Activated T-helper 17 cell treated with anti-CD3 and anti-CD28 coated beads, Interleukin-2, amount 50 U/mL, for 72 hours (primary cell): ENCODE results near the gene COL4A2. TPM values are rescaled to one million over a fixed set of nuclear protein-coding genes. Genes with fewer than 3 reads are reported as not detected.

Experiments
- ATAC-seq: fragments of 150-1000 bp; cut with Tn5 transposase; replicated peaks from 2 replicates; pipeline ENCODE4 v1.10.0; 2021; ENCODE audit warnings: mild to moderate bottlenecking, moderate library complexity
- H3K27ac Mint-ChIP-seq: one replicate; pipeline ENCODE4 v1.8.0; 2022; ENCODE audit warnings: mixed read lengths
- H3K27me3 Mint-ChIP-seq: one replicate; pipeline ENCODE4 v1.8.0; 2022; ENCODE audit warnings: mixed read lengths
- H3K36me3 Mint-ChIP-seq: one replicate; pipeline ENCODE4 v1.8.0; 2022; ENCODE audit warnings: low read depth, mild to moderate bottlenecking, mixed read lengths
- H3K4me1 Mint-ChIP-seq: one replicate; pipeline ENCODE4 v1.8.0; 2022; ENCODE audit warnings: mixed read lengths
- H3K4me3 Mint-ChIP-seq: one replicate; pipeline ENCODE4 v1.8.0; 2022; ENCODE audit warnings: mild to moderate bottlenecking, mixed read lengths
- H3K9me3 Mint-ChIP-seq: one replicate; pipeline ENCODE4 v1.8.0; 2022; ENCODE audit warnings: mixed read lengths
- total RNA-seq, 2 donors: library from RNA; stranded (reverse); gene quantifications; one replicate each; pipeline ENCODE4 v1.2.3, GENCODE V29; 2022

The COL4A2 gene
- total RNA-seq, 2 donors from 2014 or later: 0.56 TPM; not detected in 1

DNA sequence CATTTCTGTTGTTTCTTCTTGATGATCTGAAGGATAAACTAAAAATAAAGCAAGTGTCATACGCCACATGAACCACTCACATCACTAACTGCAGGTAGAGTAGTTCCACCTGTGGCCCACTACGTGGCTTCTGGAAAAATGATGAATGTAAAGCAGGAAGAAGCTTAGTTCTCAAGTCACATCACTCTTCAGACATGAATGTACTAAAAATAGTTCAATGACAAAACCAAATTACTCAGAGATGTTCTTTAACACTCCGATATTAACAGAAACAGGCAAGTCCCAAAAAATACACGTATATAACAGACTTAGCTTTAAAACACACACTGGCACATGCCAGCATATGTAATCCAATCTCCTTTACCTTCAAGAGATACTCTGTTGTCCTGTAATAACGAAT, 232.8 kb downstream of the COL4A2 start:
- H3K27me3 Mint-ChIP-seq: no peaks in the 10 kb centered on the region
- H3K27ac Mint-ChIP-seq: no peak overlapping the region
- H3K4me3 Mint-ChIP-seq: no peak overlapping the region
- H3K9me3 Mint-ChIP-seq: no peaks in the 10 kb centered on the region
- H3K36me3 Mint-ChIP-seq: no peaks in the 10 kb centered on the region
- no peak for ATAC-seq
- no peaks in the 10 kb centered on the region for H3K4me1 Mint-ChIP-seq

GRCh38 chr13:110540871-110541525, 233.9 kb downstream of the COL4A2 start:
- ATAC-seq: no peak
- Mint-ChIP-seq H3K4me1 (no peaks in the 10 kb centered on the region), H3K9me3 (no peaks in the 10 kb centered on the region), H3K27me3 (no peaks in the 10 kb centered on the region), H3K36me3 (no peaks in the 10 kb centered on the region), H3K4me3 (no peak overlapping the region), H3K27ac (no peak overlapping the region)

DNA sequence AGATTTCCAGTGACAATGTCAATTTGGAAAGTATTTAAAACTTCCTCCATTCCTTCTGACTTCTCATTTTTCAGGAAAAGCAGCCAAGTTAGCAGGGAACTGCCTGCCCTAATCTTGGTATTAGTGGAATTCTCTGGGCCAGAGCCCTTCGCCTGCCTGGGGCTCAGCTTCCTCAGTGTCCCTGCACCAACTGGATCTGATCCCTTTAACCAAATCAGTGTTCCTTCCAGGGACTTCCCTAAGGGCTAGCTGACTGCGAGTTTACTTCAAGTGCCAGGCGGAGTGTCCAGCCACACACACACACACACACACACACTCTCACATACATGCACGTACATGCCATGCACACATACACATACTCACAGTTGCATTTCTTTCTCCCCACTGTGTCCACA, 234.4 kb downstream of the COL4A2 start:
- H3K4me3 Mint-ChIP-seq: no peak overlapping the region
- no peaks in the 10 kb centered on the region for H3K36me3 Mint-ChIP-seq
- H3K27ac Mint-ChIP-seq: no peak overlapping the region
- H3K9me3 Mint-ChIP-seq: no peaks in the 10 kb centered on the region
- H3K4me1 Mint-ChIP-seq: no peaks in the 10 kb centered on the region
- H3K27me3 Mint-ChIP-seq: no peaks in the 10 kb centered on the region
- no peak for ATAC-seq

DNA sequence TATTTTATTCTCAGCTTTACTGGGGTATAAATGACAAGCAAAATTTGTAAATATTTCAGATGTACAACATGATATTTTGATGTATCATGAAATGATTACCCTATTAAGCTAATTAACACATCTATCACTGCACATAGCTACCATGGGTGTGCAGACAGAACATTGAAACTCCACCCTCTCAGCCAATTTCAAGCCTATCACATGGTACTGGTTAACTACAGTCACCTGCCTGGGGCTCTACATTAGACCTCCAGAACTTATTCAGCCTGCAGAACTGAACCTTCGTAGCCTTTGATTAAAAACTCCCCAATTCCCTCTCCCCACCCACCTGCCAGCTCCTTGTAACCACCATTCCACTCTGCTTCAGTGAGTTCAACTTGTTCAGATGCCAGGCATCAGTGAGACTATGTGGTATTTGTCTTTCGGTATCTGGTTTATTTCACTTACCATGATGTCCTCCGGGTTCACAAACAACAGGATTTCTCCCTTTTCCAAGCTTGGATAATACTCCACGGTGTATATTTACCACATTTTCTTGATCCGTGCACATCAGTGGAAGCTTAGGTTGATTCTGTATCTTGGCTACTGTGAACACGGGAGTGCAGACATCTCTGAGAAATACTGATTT, 235.2 kb downstream of the COL4A2 start:
- Mint-ChIP-seq H3K27ac (no peak overlapping the region), H3K4me3 (no peak overlapping the region), H3K27me3 (no peaks in the 10 kb centered on the region), H3K36me3 (no peaks in the 10 kb centered on the region), H3K9me3 (no peaks in the 10 kb centered on the region), H3K4me1 (no peaks in the 10 kb centered on the region)
- ATAC-seq: no peak

DNA sequence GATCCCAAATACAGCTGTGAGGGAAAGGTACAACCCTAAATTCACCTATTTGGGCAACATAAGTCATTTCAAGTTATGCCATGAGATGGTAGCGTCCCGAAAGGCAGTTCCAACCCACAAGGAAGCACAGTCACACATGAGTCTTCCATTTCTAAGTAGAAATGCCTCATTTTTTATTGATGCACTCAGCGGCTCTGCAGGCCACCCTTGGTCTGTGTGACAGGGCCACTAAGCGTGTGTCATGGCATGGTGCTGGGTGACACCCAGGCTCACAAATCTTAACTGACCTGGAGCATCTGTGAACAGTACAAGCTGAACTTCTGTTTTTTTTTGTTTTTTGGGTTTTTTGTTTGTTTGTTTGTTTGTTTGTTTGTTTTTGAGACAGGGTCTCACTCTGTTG, 239.3 kb downstream of the COL4A2 start:
- H3K36me3 Mint-ChIP-seq: no peaks in the 10 kb centered on the region
- no peak for ATAC-seq
- no peaks in the 10 kb centered on the region for H3K27me3 Mint-ChIP-seq
- no peak overlapping the region for H3K27ac Mint-ChIP-seq
- no peaks in the 10 kb centered on the region for H3K4me1 Mint-ChIP-seq
- no peaks in the 10 kb centered on the region for H3K9me3 Mint-ChIP-seq
- no peak overlapping the region for H3K4me3 Mint-ChIP-seq

DNA sequence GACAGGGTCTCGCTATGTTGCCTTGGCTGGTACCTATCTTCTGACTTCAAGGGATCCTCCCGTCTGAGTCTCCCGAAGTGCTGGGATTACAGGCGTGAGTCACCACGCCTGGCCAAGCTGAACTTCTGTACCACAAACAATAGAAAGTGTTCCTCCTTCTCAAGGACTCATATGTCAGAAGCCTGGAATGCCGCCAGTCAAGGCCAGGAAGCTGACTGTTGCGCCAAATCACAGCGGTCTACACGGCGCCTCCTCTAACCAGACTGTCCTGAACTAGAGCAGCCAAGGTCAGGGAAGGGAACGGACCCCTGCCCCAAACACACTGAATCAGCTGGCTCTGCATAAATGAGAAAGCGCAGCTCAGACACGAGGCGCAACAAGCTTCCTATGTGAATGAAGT, 239.8 kb downstream of the COL4A2 start:
- ATAC-seq: no peak

DNA sequence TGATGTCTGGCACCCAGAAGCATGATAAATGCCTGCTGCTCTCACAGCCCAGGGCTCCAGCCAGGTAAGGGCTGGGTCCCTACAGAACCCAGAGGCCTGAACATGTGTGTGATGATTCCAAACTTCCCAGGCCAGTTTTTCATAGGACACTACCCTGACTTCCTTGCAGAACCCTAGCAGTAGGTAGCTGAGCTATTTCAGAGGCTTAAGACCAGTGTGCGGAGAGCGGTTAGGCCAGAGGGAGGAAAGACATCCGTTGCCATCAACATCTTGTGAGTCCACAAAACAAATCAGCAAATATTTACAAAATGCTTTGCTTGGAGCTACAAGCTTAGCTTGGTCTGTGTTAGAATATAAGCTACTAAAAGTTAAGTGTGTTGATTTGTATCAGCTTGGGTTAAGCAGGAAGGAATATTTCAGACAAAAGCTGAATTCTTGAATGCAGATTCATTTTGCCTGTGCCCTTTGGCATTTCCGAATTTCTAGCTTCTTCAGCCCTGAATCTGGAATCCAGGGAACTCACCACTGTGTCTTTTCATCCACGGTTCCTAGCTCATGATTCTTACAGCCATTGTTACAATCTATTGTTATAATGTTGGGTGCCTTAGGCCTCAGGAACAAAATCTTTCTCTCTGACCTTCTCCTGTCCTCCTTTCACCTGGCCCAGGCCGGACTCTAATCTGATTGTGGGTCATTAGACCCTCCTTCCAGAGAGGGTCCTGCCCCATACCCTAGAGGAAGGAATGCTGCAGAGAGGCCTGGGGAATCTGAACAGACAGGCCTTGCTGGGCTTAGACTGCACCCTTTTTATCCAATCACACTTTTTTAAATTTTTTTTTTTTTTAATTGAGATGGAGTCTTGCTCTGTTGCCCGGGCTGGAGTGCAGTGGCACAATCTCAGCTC, 242.1 kb downstream of the COL4A2 start:
- no peaks in the 10 kb centered on the region for H3K27me3 Mint-ChIP-seq
- no peak for ATAC-seq
- no peak overlapping the region for H3K4me3 Mint-ChIP-seq
- no peak overlapping the region for H3K27ac Mint-ChIP-seq
- no peaks in the 10 kb centered on the region for H3K36me3 Mint-ChIP-seq
- peaks cover 4% of the 10 kb centered on the region for H3K4me1 Mint-ChIP-seq
- H3K9me3 Mint-ChIP-seq: no peaks in the 10 kb centered on the region

More for the DNA sequence above, 239.8 kb downstream of the COL4A2 start:
- Mint-ChIP-seq H3K27me3 (no peaks in the 10 kb centered on the region), H3K27ac (no peak overlapping the region), H3K4me3 (no peak overlapping the region), H3K9me3 (no peaks in the 10 kb centered on the region), H3K4me1 (no peaks in the 10 kb centered on the region), H3K36me3 (no peaks in the 10 kb centered on the region)

DNA sequence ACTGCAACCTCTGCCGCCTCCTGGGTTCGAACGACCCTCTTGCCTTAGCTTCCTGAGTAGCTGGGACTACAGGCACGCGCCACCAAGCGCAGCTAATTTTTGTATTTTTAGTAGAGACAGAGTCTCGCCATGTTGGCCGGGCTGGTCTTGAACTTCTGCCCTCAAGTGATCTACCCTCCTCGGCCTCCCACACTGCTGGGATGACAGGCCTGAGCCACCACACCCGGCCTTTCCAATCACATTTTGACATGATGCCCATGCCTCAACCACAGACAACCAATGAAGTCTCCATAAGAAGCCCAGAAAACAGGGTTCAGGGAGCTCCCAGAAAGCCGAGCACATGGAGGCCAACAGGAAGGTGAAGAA, 242.7 kb downstream of the COL4A2 start:
- Mint-ChIP-seq H3K36me3 (no peaks in the 10 kb centered on the region), H3K27ac (peak overlapping the region; percentile 43), H3K4me3 (no peak overlapping the region), H3K27me3 (no peaks in the 10 kb centered on the region), H3K9me3 (no peaks in the 10 kb centered on the region), H3K4me1 (peaks cover 4% of the 10 kb centered on the region)
- no peak for ATAC-seq

GRCh38 chr13:110551284-110551683, 244.2 kb downstream of the COL4A2 start:
- Mint-ChIP-seq H3K9me3 (no peaks in the 10 kb centered on the region), H3K4me3 (no peak overlapping the region), H3K27me3 (no peaks in the 10 kb centered on the region), H3K27ac (no peak overlapping the region), H3K36me3 (no peaks in the 10 kb centered on the region), H3K4me1 (peaks cover 9% of the 10 kb centered on the region)
- no peak for ATAC-seq

DNA sequence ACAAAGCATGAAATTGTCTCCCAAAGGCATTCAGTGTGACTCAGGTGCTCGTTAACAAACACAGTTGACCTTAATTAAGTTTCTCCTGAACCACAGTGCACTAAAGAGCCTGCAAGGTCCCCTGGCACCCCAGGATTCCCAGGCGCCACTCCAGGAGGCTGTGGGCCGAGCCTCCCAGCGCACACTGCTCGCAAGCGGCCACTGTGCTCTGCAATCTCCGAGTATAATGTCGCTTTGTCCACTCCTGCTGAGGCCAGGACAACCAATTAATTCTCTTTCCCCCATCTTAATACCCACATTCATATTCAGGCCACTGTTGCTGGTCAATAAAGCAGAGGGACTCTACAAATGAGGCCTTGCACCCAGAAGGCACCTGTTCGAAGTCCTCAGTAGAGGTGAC, 245.7 kb downstream of the COL4A2 start:
- peaks cover 9% of the 10 kb centered on the region for H3K4me1 Mint-ChIP-seq
- no peaks in the 10 kb centered on the region for H3K36me3 Mint-ChIP-seq
- no peak for ATAC-seq
- no peaks in the 10 kb centered on the region for H3K9me3 Mint-ChIP-seq
- H3K27me3 Mint-ChIP-seq: no peaks in the 10 kb centered on the region
- H3K4me3 Mint-ChIP-seq: no peak overlapping the region
- H3K27ac Mint-ChIP-seq: peak overlapping the region; percentile 14

- H3K4me1 Mint-ChIP-seq: peaks cover 9% of the 10 kb centered on the region
- H3K36me3 Mint-ChIP-seq: no peaks in the 10 kb centered on the region
- no peaks in the 10 kb centered on the region for H3K9me3 Mint-ChIP-seq
- no peak overlapping the region for H3K4me3 Mint-ChIP-seq
- no peak overlapping the region for H3K27ac Mint-ChIP-seq
- ATAC-seq: no peak
- no peaks in the 10 kb centered on the region for H3K27me3 Mint-ChIP-seq
Observed at GRCh38 chr13:110553417-110553816, 246.3 kb downstream of the COL4A2 start.

GRCh38 chr13:110554227-110554836, 247.2 kb downstream of the COL4A2 start:
- Mint-ChIP-seq H3K4me1 (peaks cover 9% of the 10 kb centered on the region), H3K27ac (no peak overlapping the region), H3K36me3 (no peaks in the 10 kb centered on the region), H3K9me3 (no peaks in the 10 kb centered on the region), H3K27me3 (no peaks in the 10 kb centered on the region), H3K4me3 (no peak overlapping the region)
- ATAC-seq: no peak

GRCh38 chr13:110554946-110555345, 247.9 kb downstream of the COL4A2 start:
- peak overlapping the region; percentile 28 for H3K27ac Mint-ChIP-seq

DNA sequence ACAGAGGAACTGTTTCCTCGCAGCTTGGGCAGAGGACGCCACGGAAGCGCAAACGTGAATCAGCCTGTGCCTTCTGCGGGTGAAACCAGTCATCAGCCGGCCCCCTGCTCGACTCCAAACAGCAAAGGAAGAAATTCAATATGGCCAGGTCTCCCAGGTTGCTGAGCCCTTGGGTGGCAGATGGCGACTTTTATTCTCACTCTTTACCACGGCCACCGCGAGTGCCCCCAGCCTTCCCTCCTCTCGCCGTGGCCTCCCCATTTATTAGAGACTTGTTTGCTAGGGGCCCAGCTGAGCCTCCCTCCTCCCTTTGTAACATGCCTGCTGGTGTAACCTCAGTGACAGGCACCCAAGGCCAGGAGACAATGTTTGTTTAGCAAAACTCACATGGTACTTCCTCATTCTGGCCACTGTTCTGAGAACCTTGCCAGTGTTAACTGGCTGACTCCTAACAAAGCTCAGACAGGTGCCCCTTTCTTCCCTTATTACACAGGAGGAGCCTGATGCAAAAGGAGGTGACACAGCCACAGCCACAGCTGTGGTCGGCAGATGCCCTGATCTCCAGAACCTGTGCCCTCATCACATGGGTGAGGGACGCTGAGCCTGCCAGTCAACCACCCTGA, 248.6 kb downstream of the COL4A2 start:
- H3K27me3 Mint-ChIP-seq: peaks cover 3% of the 10 kb centered on the region
- H3K27ac Mint-ChIP-seq: no peak overlapping the region
- no peak overlapping the region for H3K4me3 Mint-ChIP-seq
- H3K4me1 Mint-ChIP-seq: peaks cover 13% of the 10 kb centered on the region
- H3K9me3 Mint-ChIP-seq: no peaks in the 10 kb centered on the region
- H3K36me3 Mint-ChIP-seq: no peaks in the 10 kb centered on the region
- ATAC-seq: no peak

More at GRCh38 chr13:110554946-110555345, 247.9 kb downstream of the COL4A2 start:
- Mint-ChIP-seq H3K27me3 (no peaks in the 10 kb centered on the region), H3K36me3 (no peaks in the 10 kb centered on the region), H3K4me3 (no peak overlapping the region), H3K9me3 (no peaks in the 10 kb centered on the region), H3K4me1 (peaks cover 9% of the 10 kb centered on the region)
- ATAC-seq: no peak
